OCI-LY3 (cell line): ENCODE results near the gene GALNS.

Experiments used
- EZH2phosphoT487 ChIP-seq: fragments of 200-600 bp; shearing (Covaris generic); IDR thresholded peaks from 2 replicates; pipeline ENCODE4 v1.6.1; 2018; ENCODE audit warnings: antibody characterized with exemption, mixed run types, low read depth
- TF ChIP-seq, protein P1 (sequence below): fragments of 200-600, 300-600 bp; sonication (generic); IDR thresholded peaks from 2 replicates; pipeline ENCODE4 v1.5.1; 2014; ENCODE audit warnings: antibody characterized with exemption, low read length, low read depth

- TF ChIP-seq, protein P1, sequence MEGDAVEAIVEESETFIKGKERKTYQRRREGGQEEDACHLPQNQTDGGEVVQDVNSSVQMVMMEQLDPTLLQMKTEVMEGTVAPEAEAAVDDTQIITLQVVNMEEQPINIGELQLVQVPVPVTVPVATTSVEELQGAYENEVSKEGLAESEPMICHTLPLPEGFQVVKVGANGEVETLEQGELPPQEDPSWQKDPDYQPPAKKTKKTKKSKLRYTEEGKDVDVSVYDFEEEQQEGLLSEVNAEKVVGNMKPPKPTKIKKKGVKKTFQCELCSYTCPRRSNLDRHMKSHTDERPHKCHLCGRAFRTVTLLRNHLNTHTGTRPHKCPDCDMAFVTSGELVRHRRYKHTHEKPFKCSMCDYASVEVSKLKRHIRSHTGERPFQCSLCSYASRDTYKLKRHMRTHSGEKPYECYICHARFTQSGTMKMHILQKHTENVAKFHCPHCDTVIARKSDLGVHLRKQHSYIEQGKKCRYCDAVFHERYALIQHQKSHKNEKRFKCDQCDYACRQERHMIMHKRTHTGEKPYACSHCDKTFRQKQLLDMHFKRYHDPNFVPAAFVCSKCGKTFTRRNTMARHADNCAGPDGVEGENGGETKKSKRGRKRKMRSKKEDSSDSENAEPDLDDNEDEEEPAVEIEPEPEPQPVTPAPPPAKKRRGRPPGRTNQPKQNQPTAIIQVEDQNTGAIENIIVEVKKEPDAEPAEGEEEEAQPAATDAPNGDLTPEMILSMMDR, result no peak
- no peak for TF ChIP-seq EZH2phosphoT487
These were observed 42.6 kb downstream of the GALNS start for GRCh38 chr16:88814144-88814502.
